ENCODE results near the gene NID2. TPM values are rescaled to one million over a fixed set of nuclear protein-coding genes. Genes with fewer than 3 reads are reported as not detected.
A peak's percentile ranks its signal among the peaks of the same experiment; 100 is the strongest.

NID2 gene
- total RNA-seq, 1 donor from 2014 or later = 91.7 TPM

DNA sequence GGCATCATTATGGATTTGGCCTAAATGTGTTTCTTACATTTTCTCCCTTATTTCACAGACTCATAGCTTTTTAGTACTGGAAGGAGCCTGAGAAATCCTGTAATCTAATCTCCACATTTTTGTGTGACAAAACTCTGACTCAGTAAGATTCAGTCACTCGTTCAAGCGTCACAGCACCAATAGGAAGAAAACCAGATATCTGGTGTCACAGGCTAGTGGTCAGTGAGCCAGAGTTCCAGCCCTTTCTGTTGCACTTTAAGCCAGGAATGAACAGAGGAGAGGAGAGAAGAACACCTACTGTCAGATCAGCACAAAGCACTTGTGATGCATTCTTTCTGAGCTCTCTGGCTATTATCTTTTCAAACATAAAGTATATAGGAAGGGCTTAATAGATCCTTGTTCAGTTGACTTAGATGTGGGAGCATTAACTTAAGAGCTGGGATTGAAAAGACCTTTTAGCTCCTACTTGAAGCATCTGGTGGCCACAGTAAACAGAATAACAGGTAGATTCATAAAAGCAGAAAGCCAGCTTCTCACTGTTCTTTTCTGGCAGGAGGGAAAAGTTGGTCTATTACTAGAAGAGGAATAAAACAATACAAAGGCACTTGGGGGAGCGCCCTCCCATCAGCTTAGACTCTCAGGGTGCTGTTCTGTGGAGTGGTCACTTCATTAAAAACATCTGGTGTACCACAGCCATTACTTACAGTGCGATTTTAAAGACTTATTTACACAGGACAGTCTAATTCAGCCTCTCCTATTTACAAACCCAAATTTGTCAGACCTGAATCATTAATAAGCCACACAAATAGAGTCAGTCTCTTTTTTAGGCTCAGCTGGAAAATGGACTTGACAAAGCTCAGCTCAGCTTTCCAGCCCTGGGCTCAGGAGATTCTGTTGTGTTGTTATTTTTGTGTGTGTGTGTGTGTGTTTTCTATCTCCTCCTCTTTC, 12.2 kb upstream of the NID2 start:
- no peak for DNase-seq

DNA sequence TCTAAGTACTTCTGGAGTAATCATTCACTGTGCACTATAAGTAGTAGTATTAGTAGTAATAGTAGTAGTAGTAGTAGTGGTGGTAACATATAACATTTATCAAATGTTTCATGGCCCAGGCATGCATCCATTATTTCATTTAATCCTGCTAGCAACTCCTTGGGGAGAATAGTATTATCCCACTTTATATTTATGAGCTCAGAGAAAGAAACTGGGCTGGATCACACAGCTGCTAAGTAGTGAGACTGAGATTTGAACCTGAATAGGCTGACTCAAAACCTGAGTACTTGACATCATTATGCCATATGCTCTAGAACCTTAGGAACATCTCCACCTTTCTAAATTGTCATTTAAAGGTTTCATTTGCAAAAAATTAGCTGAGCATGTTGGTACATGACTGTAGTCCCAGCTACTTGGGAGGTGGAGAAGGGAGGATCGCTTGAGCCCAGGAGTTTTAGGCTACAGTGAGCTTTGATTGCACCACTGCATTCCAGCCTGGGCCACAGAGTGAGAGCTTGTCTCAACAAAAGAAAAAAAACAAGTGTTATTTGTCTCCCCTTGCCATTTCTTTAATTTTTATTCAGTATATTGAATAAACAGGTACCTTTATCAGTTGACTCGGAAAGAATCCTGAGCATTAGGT, 11.4 kb upstream of the NID2 start:
- no peak for DNase-seq

DNA sequence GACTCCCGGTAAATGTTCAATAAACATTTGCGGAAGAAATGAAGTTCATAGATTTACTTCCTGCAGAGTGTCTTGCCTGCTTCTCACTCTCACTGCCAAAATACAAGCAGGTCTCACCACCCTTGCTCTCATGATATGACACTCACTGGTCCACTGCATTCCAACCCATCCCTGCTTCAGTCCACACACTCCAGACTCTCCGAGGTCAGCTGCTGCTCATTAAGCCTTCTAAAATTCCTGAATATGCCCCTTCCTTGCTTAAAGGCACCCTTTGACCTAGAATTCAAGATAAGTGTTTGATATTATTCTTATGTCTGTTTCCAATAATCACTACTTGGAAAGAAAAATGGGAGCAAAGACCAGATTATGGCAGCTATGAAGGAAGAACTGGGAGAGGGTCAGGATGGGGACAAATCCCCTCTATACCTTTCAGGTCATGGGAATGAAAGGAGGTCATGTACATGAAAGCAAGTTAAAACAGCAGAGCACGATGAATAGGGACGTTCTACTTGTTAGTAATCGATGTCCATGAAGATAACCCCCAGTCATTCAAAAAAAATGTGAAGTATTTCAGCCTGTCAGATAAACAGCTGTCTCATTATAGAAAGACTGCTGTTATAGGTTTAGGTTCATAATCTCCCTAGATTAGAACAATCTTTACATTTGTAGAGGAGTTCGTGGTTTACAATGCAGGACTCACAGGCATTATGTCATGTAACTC, 10.5 kb upstream of the NID2 start:
- DNase-seq = no peak

DNA sequence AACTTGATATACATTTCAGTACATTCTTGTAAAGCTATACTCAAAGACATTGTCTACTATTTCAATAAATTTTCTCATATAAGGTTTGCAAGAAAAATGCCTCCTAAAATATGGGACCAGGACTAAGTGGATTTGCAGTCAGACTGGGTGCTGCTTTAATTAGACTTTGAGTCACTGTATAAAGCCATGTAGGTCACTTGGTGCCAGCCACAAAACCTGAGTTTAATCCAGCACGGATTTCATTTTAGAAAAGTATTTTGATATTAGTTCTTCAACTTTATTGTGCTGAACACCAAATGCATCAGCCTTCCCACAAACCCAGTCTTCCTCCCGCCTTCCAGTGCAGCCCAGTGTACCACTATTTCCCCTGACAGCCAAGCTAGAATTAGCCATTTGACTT, 9.9 kb upstream of the NID2 start:
- DNase-seq = no peak

DNA sequence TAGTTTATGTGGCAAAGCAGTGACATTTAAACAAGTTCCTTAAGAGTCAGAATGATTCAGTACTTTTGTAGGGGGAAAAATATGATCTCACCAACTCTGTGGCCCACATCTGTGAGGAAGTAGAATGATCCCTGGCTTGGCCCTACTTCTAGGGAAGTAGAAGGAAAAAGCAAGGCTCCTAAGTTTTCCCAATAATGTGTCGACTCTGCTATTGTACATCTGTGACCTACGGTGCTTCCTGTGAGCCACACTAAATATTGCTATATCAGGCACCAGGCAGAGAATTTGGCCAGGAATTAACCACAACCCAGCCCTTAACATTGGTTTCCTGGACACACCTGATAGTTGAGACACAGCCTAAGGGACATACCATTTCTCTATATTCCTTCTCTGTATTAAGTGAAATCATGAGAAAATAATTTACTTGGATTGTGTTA, 9.3 kb upstream of the NID2 start:
- no peak for DNase-seq

DNA sequence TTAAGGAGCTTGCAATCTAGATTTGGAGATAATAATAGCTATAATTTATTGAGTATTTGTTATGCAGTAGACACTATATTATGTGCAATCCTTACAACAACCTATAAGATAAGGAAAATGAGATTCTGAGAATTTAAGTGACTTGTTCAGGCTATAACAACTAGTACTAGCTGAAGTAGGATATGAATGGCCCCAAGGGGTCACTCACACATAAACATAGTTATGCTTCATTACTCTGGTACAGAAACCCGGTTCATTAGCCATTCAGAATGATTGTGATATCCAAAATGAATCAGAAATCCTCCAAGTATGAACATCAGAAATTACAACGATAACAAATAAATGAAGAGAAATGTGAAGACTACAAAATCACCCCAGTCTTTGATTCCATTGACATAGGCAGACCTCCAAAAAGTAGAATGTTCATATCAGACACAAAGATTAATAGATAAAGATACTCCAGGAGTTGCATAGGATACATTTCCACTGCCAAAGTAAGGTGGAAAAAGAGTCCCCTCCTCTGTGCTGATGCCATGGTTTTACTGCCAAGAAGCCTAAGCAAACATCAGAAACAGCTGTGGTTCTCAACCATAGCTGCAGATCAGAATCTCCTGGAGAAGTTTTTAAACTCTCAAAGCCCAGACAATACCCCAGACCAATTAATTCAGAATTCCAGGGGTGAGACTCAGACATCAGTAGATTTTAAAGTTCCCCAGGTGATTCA, 8.6 kb upstream of the NID2 start:
- DNase-seq = no peak

DNA sequence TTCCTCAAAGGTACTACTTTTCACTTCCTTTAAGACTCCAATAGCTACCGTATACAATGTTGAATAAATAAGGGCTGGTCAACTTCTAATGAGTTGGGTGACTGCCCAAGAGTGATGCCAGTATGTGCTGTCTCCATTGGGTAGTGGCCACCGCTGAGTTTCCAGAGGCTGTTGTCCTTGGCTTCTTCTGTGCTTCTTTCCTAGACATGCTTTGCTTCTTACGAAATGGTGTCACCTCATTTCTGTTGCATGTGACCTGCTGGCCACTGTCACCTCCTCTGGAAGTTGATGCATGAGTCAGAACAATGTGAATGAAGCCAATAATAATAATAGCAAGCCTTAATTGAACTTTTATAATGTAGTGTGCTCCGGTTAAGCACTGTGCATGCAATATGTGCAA, 7.5 kb upstream of the NID2 start:
- no peak for DNase-seq

DNA sequence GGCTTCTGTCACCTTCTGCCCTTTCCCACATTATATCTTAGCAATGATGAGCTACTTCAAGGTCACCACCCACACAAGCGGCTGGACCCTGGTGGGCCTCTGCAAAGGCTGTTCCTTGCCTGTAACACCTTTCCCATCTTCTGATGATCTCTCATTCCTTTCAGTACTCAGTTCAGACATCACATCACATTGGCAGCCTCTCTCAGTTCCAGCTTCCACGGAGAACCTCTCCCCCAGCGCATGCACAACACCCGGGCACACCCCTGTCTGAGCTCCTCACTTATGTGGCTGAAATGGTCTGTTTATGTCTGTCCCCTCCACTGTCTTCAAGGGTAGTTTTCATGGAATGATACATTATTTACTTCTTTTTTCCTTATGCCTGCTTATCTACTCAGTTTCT, 6.5 kb upstream of the NID2 start:
- no peak for DNase-seq

DNA sequence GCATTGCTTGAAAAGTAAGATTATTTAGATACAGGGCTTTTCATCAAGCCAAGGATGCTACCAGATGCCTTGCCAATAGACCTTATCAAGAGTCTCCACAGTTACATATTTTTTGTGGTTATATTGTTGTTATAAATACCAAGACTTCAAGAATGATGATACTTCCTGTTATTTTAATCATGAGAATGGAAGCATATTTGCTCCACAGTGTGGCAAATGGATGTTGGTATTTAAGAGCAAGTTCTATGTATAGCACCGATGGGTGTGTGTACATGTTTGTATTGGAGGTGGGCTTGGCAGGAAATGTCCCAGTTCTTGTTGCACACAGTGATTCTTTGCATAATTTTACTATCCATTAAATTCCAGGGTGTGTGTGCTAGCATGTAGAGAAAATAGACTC, 4.4 kb upstream of the NID2 start:
- no peak for DNase-seq

DNA sequence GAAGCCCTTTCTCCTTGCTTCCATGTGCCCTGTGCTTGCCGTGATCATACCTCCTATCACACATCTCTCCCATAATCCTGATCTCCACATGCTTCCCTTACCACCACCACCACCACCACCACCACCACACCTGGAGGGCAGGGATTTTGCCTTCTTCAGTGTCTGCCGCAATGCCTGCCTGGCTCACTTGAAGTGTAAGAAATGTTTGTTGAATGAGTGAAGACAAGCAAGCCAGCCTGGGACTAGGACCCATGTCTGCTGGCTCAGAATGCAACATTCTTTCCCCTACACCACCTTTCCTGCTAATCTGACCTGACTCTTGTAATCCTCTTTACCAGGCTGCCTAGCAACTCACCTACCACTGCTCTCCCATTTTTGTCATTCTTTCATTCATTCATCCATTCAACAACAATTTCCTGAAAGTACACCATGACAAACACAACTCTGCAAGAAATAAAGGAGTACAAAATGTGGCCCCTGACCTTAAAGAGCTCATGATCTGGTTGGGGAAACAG, 3.5 kb upstream of the NID2 start:
- DNase-seq = no peak

DNA sequence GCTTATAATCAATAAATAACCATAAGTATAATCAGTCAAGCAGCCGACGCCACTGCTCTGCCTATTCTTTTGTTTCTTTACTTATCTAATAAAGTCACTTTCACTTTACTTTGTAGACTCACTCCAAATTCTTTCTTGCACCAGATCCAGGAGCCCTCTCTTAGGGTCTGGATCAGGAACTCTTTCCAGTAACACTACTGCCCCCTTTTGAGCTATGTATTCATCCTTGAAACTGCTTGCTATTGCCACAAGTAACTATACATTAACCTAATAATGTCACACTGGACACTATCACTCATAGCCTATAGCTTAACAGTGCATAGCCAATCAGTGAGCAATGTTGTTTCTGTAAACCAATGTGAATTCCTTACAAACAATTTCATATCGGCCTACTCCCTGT, 2.8 kb upstream of the NID2 start:
- DNase-seq = no peak

DNA sequence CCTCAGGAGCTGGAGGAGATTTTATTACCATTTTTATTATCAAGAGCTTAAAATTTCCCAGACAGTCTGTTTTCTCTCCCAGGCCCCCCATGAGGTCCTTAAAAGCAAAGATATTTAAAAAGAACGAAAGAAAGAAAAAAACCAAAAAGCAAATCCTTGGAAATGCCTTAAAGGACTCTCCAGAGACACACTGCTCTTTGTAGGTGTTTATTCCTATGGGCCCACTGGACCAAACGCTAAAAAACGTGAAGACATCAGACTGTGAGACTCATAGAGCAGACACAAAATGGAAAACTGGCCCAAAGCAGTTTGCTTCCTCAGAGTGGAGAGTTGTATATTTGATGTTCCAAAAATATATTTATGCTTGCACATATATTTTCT, 1.2 kb upstream of the NID2 start:
- DNase-seq = no peak

DNA sequence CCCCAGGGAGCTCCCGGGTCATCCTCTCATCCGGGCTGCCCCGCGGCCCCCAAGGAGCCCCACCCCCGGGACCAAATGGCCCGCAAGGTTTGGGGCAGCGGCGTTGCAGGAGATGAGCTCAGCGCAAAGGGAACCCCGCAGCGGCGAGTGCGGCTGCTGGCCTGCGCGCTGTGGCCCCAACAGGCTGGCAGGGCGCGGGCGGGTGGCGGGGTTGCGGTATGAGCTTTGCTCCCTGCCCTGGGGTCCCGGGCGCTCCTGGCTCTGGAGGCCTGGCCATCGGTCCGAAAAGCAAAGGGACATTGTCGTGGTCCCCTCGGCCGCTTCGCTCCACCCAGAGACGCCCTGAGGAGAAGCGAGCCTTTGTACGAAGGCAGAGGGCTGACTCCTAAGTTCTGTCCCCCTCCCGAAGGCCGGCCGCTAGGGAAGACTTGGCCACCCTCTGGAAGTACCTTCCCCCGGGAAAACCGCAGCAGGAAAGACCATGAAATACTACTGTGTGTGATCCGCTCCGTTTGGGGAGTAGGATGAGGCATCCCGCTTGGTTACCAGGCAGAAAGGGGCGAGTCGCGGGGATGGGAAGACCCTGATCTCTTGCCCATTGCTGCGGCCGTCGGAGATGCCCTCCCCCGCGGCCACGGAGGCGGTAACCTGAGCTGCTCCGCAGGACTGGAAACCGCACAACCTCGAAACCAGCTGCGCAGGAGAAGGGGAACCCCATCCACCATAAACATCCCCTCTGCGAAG, 620 bp upstream of the NID2 start:
- DNase-seq = no peak

DNA sequence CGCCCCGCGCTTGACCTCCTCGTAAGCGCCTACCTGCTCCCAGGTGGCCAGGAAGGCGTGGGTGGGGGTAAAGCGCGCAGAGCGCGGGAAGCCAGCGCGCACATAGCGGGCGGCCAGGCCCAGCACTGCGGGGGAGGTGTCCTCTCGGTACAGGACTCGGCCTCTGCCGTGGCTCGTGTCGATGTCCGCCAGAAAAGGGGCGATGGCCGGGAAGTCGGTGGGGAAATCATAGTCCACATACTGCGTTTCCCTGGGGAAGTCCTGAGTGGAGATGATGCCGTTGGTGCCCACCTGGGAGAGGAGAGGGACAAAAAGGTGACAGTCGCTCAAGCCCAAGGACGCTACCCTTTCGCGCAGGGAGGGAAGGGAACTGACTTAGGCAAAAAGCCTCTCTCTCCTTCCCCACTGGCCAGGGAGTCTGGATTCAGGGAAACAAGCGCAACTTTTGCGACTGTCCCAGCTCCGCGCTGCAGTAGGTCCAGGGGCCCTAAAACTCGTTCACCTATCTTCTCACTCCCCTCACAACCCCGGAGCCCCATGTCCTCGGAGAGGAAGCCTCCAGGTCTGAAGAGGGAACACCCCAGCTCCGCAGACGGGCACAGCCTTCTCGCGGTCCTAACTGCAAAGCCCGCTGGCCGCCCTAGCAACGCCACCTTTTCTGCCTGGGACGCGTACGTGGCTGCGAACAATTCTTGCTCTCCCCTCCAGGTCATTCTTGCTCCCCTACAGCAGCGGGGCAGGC, 815 bp downstream of the NID2 start:
- no peak for DNase-seq

DNA sequence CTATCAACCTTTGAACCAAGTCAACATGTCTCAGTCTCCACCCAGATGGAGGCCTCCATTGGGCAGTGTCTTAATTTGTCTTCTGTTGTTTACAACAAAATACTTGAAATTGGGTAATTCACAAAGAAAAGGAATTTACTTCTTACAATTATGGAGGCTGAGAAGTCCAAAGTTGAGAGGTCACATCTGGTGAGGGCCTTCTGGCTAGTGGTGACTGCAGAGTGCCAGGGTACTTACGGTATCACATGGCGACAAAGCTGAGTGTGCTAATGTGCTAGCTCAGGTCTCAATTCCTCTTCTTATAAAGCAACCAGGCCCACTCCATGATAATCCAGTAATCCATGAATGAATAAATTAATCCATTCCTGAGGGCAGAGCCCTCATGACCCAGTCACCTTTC, 4.7 kb downstream of the NID2 start:
- no peak for DNase-seq

DNA sequence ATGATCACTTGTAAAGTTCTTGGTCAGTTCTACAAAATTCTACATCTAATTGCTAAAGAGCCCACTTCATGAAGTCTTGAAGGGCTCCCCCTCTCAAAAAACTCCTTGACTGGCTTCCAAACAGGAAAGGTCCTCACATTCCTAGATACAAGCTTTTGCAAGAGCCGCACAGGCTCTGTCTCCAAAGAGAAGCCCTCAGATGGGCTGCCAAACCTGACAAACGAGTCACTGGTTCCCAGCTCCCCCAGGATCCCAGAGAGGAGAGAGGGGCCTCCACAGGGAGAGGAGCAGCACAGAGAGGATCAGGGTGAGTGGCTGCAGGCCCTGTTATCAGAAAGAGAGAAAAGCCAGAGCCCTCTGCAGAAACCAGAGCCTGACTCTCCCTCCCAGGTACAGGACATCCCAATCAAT, 5.8 kb downstream of the NID2 start:
- DNase-seq = no peak

DNA sequence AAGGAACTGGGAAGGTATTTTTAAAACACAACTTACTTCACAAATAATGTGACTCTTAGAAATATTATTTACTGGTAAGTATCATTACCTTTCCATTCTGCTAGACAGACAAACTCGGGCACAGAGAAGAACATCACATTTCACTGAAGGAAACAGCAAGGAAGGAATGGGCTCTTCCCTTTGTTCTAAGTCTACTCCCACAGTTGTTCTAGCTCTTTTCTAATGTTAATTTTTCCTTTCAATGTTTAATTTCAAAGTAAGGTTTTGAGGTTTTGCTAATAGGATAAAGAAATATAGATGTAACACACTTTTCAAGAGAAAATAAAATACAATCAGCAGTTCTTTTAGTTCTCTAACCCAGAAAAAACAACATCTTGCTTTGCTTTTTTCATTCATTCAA, 7.0 kb downstream of the NID2 start:
- DNase-seq = no peak

DNA sequence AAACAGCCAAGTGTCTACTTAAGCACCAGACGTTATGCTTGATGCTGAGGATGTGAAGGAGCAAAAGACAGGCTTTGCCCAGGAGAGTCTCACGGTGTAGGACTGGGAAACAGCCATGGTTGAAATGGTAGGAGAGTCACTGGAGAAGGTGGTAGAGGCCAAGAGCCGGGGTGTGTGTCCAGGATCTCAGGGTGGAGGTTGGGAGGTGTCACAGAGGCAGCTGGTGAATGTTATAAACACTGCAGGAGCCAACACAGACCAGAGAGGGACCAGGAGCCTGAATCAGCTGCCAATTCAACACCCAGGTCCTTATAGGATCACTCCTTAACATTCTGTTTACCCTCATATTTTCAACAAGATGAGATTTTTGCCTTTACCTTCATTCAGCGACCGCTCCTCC, 7.5 kb downstream of the NID2 start:
- DNase-seq = no peak

DNA sequence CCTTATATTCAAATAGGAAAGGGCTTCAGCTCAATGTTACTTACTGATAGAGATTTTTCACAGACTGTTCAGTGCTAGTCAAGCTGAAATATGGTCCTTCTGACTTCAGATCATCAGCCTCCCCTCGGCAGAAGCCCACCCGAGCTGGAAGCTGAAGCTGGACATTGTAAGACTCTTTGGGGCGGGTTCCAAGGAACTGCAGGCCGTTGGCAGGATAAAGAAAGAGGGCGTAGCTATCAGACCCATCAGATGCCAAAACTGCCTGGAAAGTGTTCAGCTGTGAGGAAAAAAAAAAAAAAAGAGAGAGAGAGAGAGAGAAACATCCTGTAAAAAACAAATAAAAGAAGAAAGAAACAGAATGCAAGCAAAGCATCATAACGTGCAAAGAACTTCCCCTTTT, 8.8 kb downstream of the NID2 start:
- DNase-seq = peak; percentile 77

DNA sequence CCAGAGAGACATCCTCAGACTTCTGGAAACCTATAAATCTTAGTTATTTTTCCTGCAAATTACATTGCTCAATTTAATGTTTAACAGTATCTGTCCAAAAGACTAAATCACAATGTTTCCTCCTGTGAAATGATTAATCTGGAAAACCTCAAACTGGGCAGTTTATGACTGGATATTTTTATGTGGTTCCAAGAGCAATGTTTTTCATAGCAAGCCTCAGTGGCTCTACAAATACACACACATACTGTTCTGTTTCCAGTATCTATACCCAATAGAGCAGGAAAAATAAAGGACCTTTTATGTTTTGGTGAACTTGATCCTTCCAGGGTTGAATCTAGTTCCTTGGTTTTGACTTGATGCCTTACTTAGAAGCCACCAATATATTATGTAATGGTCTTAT, 9.2 kb downstream of the NID2 start:
- DNase-seq = peak; percentile 48

DNA sequence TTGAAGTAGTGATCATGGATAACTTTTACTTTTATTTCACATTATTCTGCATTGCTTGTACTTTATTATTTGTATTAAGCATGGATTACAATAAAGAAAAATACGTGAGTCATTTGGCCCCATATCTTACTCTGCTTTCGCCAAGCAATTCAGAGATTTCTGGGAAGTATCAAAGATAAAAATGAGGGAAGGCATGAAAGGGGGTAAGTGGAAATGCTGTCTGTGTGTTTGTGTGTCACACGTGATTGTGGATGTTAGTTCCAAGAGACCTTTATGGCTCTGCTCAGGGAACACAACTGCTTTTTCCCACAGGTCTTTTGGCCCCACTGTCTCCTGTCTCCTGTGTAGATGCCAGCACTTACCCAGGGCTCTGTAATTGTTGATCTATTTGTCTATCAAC, 10.5 kb downstream of the NID2 start:
- no peak for DNase-seq
